GM12873 (cell line): Measurements from ENCODE around the gene SLC8A1.

ENCODE experiments used
- CTCF ChIP-seq: IDR thresholded peaks from 2 replicates; pipeline ENCODE4 v1.5.1; 2012; ENCODE audit warnings: low read depth, mild to moderate bottlenecking, moderate library complexity, low read length, control low read depth; ENCODE audit not compliant: insufficient read depth; ENCODE audit errors: missing control alignments

The SLC8A1 gene

GRCh38 chr2:40164736-40165508 lies 287.0 kb downstream of the SLC8A1 start:
- no peak for TF ChIP-seq CTCF

GRCh38 chr2:40161986-40162385 lies 289.9 kb downstream of the SLC8A1 start:
- no peak for TF ChIP-seq CTCF

- no peak for TF ChIP-seq CTCF
Measured at GRCh38 chr2:40160751-40161218, 291.1 kb downstream of the SLC8A1 start.

GRCh38 chr2:40159333-40159732 lies 292.6 kb downstream of the SLC8A1 start:
- TF ChIP-seq CTCF = no peak

- no peak for TF ChIP-seq CTCF
Measured at GRCh38 chr2:40158781-40159180, 293.1 kb downstream of the SLC8A1 start.

GRCh38 chr2:40155728-40156127 lies 296.2 kb downstream of the SLC8A1 start:
- TF ChIP-seq CTCF = no peak

- no peak for TF ChIP-seq CTCF
Measured at GRCh38 chr2:40150266-40150665, 301.6 kb downstream of the SLC8A1 start.

GRCh38 chr2:40148334-40148733 lies 303.6 kb downstream of the SLC8A1 start:
- no peak for TF ChIP-seq CTCF
